Neuron (in vitro differentiated cells): ENCODE measurements around the gene CDYL2.
"Not testable (repeated sequence)": the region's sequence is repeated elsewhere in the genome, so short reads cannot be mapped to it uniquely, and the experiment has no call there.

Experiments
- H2AFZ ChIP-seq: one replicate; pipeline ENCODE4 v1.6.1; 2013; ENCODE audit warnings: low read depth, mild to moderate bottlenecking, inconsistent platforms, low read length, moderate library complexity
- H3K27me3 ChIP-seq: one replicate; pipeline ENCODE4 v1.6.1; 2013; ENCODE audit warnings: low read length; ENCODE audit not compliant: insufficient read depth
- H3K36me3 ChIP-seq: one replicate; pipeline ENCODE4 v1.6.1; 2013; ENCODE audit warnings: low read length; ENCODE audit not compliant: insufficient read depth
- H3K4me1 ChIP-seq: one replicate; pipeline ENCODE4 v1.6.1; 2013; ENCODE audit warnings: low read length; ENCODE audit not compliant: insufficient read depth
- H3K4me3 ChIP-seq: 2 replicates; pipeline ENCODE4 v1.5.1; 2013; ENCODE audit warnings: mild to moderate bottlenecking, low read length, moderate library complexity
- H3K9me3 ChIP-seq: one replicate; pipeline ENCODE4 v1.6.1; 2013; ENCODE audit warnings: low read length

Gene CDYL2

DNA sequence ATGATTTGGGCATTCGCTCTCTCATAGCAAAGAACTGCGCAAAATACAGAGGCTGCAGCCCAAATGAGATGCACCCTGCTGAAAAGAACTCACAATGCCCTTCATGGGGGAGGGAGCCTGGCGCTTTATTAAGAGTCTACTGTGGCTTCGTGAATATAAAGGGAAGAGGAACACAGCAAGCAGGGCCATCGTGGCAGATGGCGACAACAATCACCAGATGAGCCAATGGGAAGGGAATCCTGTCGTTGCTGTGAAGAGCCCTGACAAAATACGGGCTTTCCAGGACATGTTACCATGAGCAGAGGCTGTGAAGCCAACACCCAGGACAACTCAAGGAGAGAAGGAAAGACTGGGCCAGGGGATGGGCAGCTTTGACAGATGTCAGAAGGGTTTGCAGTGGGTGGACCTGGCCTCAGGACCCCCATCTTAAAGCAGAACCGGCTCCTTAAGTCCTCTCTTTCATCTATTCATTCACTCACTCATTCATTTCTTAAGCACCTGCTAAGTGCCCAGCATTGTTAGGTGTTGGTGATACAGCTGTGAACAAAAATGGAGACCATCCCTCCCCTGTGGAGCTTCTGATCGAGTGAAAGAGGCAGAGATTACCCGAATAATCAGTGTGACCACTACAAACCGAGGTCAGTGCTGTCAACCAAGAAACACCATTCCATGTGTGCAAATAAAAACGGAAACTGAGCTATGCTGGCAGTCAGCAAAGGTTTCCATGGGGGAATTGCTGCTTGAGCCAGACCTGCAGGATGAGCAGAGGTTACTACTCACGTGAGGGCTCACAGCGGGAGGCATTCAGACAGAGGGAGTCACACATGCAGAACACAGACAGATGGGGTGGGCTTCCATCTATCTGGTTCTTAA lies 137.8 kb downstream of the CDYL2 start:
- Histone ChIP-seq H3K4me3 (no peak overlapping the region), H2AFZ (no peak overlapping the region), H3K9me3 (no peaks in the 10 kb centered on the region), H3K4me1 (no peaks in the 10 kb centered on the region), H3K36me3 (no peaks in the 10 kb centered on the region), H3K27me3 (no peaks in the 10 kb centered on the region)

DNA sequence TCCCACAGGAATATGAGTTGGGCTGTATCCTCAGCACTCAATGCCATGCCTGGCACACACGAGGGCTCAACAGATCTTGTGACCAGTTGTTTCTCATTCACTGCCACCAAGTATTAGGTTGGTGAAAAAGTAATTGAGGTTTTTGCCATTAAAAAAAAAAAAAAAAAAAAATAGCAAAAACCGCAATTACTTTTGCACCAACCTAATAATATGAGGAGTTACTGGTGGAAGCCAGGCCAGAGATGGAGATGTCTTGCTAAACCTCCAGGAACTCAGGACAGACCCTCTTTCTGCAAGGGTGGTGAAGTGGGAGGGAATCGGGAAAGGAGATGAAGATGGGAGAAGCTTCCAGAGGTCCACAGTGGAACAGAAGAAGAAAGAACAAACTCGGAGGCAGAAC lies 139.0 kb downstream of the CDYL2 start:
- H3K36me3 ChIP-seq, result no peaks in the 10 kb centered on the region
- H3K4me1 ChIP-seq, result no peaks in the 10 kb centered on the region
- H3K9me3 ChIP-seq, result no peaks in the 10 kb centered on the region
- no peaks in the 10 kb centered on the region for H3K27me3 ChIP-seq
- H3K4me3 ChIP-seq, result no peak overlapping the region
- no peak overlapping the region for H2AFZ ChIP-seq

DNA sequence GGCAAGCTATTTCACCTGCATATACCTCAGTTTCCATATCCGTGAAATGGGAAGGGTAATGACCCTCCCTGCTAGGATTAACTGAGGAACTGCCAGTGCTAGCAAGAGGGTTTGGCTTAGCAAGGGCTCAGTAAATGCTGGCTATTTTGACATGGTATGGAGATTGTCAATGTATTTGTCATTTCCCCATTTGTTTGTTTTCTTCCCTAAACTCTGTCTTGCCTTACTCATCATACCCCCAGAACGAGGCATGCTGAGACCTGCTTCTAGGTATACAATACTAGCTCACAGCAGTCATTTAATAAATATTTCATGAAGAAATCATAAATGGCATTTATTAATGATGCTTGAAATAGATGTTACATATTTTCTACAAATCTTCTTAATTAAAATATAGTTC lies 139.6 kb downstream of the CDYL2 start:
- no peaks in the 10 kb centered on the region for H3K4me1 ChIP-seq
- no peaks in the 10 kb centered on the region for H3K36me3 ChIP-seq
- H3K27me3 ChIP-seq, result no peaks in the 10 kb centered on the region
- no peaks in the 10 kb centered on the region for H3K9me3 ChIP-seq
- no peak overlapping the region for H3K4me3 ChIP-seq
- H2AFZ ChIP-seq, result no peak overlapping the region

DNA sequence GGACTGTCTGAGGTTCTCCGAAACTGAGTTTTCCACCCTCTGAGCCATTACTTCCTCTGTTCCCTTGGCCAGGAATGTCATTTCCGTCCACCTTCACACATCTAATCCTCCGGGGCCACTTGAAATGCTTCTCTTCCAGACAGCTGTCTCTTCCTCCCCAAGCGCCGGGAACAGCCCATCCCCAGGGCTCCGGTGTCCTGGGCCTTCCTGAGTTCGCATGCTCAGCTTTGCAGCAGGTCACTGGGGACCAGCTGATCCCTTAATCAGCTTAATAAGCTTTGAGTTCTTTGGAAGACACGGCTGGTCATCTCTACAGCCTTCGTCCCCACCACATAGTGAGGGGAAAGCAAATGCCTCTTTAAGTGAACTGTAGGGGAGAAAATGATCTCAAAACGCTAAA lies 140.2 kb downstream of the CDYL2 start:
- H3K4me1 ChIP-seq, result no peaks in the 10 kb centered on the region
- no peak overlapping the region for H3K4me3 ChIP-seq
- no peaks in the 10 kb centered on the region for H3K9me3 ChIP-seq
- no peak overlapping the region for H2AFZ ChIP-seq
- H3K27me3 ChIP-seq, result no peaks in the 10 kb centered on the region
- H3K36me3 ChIP-seq, result no peaks in the 10 kb centered on the region

DNA sequence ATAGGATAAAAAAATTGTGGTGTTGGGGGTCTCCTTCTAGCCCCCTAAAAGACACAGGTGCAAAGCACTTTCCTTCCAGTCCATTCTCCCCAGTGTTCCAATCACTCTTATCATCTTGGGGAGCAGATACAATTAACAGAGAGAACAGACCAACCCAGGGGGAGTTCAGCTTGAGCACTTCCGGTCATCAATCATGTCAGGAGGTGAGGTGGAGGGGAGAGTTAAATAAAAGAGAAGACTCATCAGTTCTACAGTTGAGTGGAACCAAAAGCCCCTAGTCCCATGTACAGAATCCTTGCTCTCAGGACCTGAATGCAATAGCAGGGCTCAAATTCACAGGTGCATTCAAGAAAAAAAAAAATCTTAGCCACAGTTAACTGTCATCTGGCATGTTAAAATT lies 141.3 kb downstream of the CDYL2 start:
- no peaks in the 10 kb centered on the region for H3K4me1 ChIP-seq
- H2AFZ ChIP-seq, result no peak overlapping the region
- H3K36me3 ChIP-seq, result no peaks in the 10 kb centered on the region
- no peak overlapping the region for H3K4me3 ChIP-seq
- no peaks in the 10 kb centered on the region for H3K9me3 ChIP-seq
- no peaks in the 10 kb centered on the region for H3K27me3 ChIP-seq

DNA sequence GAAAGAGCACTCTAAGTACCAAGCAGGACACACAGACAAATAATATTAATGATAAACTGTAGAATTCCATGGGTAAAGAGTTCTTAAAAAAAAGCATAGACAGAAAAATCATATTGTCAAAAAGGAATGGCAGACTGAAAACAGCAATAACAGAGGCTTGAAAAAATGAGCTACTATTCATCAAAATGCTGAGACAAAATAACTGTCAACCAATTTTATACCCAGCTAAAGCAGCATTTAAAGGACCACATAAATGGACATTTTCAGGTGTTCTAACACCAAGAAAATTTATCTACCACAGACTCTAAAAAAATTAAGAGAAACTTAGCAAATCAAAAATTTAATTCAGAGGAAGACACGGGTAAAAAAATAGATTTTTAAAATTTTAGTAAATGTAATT lies 144.5 kb downstream of the CDYL2 start:
- H3K4me3 ChIP-seq, result no peak overlapping the region
- no peak overlapping the region for H2AFZ ChIP-seq

DNA sequence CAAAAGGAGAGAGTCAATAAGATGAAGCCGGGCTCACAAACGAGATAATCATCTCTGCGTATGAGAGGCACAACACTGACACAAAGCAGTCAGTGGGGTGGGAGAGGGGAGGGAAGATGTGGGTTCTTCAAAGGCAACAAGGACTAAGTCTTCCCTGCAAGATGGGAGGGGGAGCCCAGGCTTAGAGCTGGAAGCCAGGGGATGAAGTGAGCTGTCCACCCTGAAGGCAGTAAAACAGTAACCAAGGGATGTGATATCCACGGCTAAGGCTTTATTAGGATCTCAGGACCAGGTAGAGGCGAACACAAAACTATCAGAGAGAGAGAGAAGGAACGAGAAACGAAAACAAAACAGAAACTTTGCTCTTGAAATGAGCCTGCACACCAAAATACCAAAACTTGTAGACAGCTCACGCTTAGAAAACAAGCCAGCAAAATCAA lies 147.7 kb downstream of the CDYL2 start:
- Histone ChIP-seq H3K4me3 (no peak overlapping the region), H3K9me3 (no peaks in the 10 kb centered on the region), H3K4me1 (no peaks in the 10 kb centered on the region), H2AFZ (no peak overlapping the region), H3K36me3 (no peaks in the 10 kb centered on the region), H3K27me3 (no peaks in the 10 kb centered on the region)

More for the DNA sequence above, 144.5 kb downstream of the CDYL2 start:
- Histone ChIP-seq H3K4me1 (no peaks in the 10 kb centered on the region), H3K9me3 (no peaks in the 10 kb centered on the region), H3K36me3 (no peaks in the 10 kb centered on the region), H3K27me3 (no peaks in the 10 kb centered on the region)

DNA sequence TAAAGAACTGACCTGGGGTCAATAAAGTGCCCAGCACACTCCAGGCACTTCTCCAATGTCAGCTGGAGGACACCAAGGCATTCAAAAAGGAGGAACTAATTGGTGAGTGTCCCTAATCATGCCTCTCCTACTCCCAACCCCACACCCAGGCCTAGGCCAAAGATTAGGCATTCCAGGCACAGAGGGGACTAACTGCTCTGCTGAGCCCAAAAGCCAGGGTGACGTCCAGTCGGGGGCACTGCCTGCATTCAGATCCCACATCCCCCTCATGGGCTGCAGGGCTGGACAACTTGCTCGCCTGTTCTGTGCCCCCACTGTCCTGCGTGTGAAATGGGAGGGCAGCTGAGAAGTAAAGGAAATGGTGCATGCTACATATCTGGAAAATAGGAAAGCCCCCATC lies 148.2 kb downstream of the CDYL2 start:
- H3K36me3 ChIP-seq, result no peaks in the 10 kb centered on the region
- no peak overlapping the region for H3K4me3 ChIP-seq
- no peak overlapping the region for H2AFZ ChIP-seq
- H3K4me1 ChIP-seq, result no peaks in the 10 kb centered on the region
- H3K9me3 ChIP-seq, result no peaks in the 10 kb centered on the region
- no peaks in the 10 kb centered on the region for H3K27me3 ChIP-seq

DNA sequence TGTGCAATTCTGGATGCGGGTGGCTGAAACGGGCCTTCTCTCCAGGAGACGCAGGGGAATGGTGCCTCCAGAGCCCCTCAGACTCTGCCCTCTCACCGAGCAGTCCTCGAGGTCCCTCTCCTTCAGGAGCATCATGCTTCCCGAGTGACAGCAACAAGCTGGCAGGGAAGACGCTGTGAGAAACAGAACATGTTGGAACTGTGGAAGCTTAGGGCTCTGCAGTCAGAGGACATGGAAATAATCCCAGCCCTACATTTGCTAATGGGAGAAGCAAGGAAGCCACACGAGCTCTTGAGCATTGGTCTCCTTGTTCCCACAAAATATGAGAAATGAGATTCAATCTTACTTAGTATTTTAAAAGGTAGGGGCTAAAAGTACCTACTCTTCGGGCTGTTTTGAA lies 148.6 kb downstream of the CDYL2 start:
- Histone ChIP-seq H3K27me3 (no peaks in the 10 kb centered on the region), H3K4me1 (no peaks in the 10 kb centered on the region), H3K4me3 (no peak overlapping the region), H3K9me3 (no peaks in the 10 kb centered on the region), H3K36me3 (no peaks in the 10 kb centered on the region), H2AFZ (no peak overlapping the region)

DNA sequence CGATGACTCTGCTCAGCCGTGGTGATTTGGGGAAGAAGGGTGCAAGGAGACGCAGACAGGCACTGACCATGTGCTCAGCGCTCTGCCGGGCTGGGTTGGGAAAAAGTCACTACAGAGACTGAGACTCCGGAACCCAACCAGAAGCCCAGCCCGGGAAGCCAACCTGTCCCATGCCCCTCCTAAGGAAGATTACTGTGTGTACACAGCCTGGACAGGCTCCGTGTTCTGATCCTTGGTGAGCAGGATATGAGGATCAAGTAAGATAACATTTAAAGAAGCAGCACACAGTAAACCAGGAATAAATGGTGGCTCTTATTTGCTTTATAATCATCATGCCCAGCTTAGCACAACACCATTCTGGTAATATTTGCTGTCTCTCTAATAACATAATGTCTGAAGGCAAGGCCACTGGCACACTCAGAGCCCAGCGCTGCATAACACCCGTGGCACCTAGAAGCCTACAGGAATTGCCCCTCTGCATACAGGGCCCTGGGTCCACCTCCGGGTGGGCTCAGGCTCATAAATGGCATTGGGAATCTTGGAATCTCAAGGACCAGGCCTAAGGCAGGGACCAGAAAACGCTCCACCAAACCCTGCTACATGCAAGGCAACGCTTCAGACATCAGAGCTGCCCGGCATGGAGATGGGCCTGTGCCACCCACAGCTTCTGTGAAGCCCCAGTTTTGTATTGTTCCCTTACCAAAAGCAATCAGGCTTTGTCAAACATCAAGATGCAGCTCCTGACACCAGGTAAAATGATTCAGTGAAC lies 150.1 kb downstream of the CDYL2 start:
- no peaks in the 10 kb centered on the region for H3K9me3 ChIP-seq
- no peak overlapping the region for H2AFZ ChIP-seq
- H3K27me3 ChIP-seq, result no peaks in the 10 kb centered on the region
- no peaks in the 10 kb centered on the region for H3K36me3 ChIP-seq
- no peaks in the 10 kb centered on the region for H3K4me1 ChIP-seq
- no peak overlapping the region for H3K4me3 ChIP-seq

DNA sequence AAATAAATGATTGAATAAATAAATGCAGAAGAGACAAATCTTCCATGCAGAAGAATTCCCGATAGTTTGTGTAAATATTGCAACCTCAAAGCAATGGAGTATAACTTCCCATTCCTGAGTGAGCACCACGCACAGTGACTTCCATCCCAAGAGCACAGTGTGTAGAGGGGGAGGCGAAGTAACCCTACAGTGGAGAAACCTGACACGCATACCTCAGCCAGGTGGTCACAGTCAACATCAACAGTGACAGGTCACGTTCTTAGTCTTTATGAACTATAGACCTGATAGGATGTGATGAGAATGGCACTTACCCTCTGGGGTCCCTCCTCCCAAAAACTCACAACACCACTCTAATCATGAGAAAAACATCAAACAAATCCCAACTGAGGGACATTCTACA lies 152.0 kb downstream of the CDYL2 start:
- Histone ChIP-seq H3K4me3 (no peak overlapping the region), H3K27me3 (no peaks in the 10 kb centered on the region), H3K36me3 (no peaks in the 10 kb centered on the region), H3K9me3 (no peaks in the 10 kb centered on the region), H2AFZ (no peak overlapping the region), H3K4me1 (no peaks in the 10 kb centered on the region)

DNA sequence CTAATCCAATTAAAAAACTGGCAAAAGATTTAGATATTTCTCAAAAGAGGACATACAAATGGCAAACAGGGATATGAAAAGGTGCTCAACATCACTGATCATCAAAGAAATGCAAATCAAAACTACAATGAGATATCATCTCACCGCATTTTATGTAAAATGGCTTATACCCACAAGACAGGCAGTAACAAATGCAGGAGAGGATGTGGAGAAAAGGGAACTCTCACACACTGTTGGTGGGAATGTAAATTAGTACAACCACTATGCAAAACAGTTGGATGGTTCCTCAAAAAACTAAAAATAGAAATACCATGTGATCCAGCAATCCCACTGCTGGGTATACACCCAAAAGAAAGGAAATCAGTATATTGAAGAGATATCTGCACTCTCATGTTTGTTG lies 154.1 kb downstream of the CDYL2 start:
- H3K4me1 ChIP-seq, H3K4me3 ChIP-seq, H3K9me3 ChIP-seq, H2AFZ ChIP-seq, H3K27me3 ChIP-seq, H3K36me3 ChIP-seq: not testable (repeated sequence)

DNA sequence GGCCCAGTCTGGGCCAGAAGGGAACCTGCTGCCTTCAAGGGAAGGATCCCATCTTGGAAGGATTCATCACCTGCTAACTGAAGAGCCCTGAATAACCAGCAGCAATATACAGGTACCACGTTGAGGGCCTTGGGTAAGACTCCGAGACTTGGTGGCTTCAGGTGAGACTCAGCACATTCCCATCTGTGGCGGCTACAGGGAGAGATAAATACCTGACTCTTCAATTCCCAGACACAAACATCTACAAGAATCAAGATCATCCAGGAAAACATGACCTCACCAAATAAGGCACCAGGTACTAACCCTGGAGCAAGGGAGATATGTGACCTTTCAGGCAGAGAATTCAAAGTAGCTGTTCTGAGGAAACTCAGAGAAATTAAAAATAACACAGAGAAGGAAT lies 164.1 kb downstream of the CDYL2 start:
- Histone ChIP-seq H3K36me3 (no peaks in the 10 kb centered on the region), H3K9me3 (no peaks in the 10 kb centered on the region), H3K4me1 (no peaks in the 10 kb centered on the region), H3K27me3 (no peaks in the 10 kb centered on the region), H3K4me3 (no peak overlapping the region), H2AFZ (no peak overlapping the region)
